Measurements from ENCODE around the gene NACAD.

Gene NACAD

GRCh38 chr7:45105588-45106188 is 16.9 kb upstream of the NACAD start:
- Histone ChIP-seq H3K27me3 (ENCODE audit: insufficient read depth, poor library complexity, severe bottlenecking) (no peaks in the 10 kb centered on the region), H3K4me3 (replicated peaks; ENCODE audit: insufficient read depth, low read length) (no peak overlapping the region), H3K27ac (replicated peaks) (no peak overlapping the region)
- TF ChIP-seq POLR2AphosphoS5 (IDR thresholded peaks at IDR 0.05; ENCODE audit: low read depth) (no peak), CTCF (IDR thresholded peaks at IDR 0.05; ENCODE audit: insufficient read depth, low read length) (no peak), REST (IDR thresholded peaks at IDR 0.05; ENCODE audit: insufficient replicate concordance, low read depth) (no peak), SPI1 (IDR thresholded peaks at IDR 0.05; ENCODE audit: borderline replicate concordance, low read depth) (no peak), GABPA (IDR thresholded peaks at IDR 0.05; ENCODE audit: low read depth) (no peak)
- DNase-seq (ENCODE audit: low read depth in 1 of 2, low spot score in 1 of 2), result no peak

- TF ChIP-seq CTCF (IDR thresholded peaks at IDR 0.05; ENCODE audit: insufficient read depth, low read length), result no peak
- no peak for TF ChIP-seq REST (IDR thresholded peaks at IDR 0.05; ENCODE audit: insufficient replicate concordance, low read depth)
- TF ChIP-seq GABPA (IDR thresholded peaks at IDR 0.05; ENCODE audit: low read depth), result no peak
- TF ChIP-seq SPI1 (IDR thresholded peaks at IDR 0.05; ENCODE audit: borderline replicate concordance, low read depth), result no peak
- no peak for TF ChIP-seq POLR2AphosphoS5 (IDR thresholded peaks at IDR 0.05; ENCODE audit: low read depth)
- no peaks in the 10 kb centered on the region for H3K27me3 ChIP-seq (ENCODE audit: insufficient read depth, poor library complexity, severe bottlenecking)
- no peak overlapping the region for H3K4me3 ChIP-seq (replicated peaks; ENCODE audit: insufficient read depth, low read length)
- no peak for DNase-seq (ENCODE audit: low read depth in 1 of 2, low spot score in 1 of 2)
- no peak overlapping the region for H3K27ac ChIP-seq (replicated peaks)
Observed at GRCh38 chr7:45104844-45105587, 16.2 kb upstream of the NACAD start.

GRCh38 chr7:45103958-45104843 is 15.4 kb upstream of the NACAD start:
- Histone ChIP-seq H3K4me3 (replicated peaks; ENCODE audit: insufficient read depth, low read length) (no peak overlapping the region), H3K27me3 (ENCODE audit: insufficient read depth, poor library complexity, severe bottlenecking) (no peaks in the 10 kb centered on the region), H3K27ac (replicated peaks) (no peak overlapping the region)
- no peak for DNase-seq (ENCODE audit: low read depth in 1 of 2, low spot score in 1 of 2)
- TF ChIP-seq POLR2AphosphoS5 (IDR thresholded peaks at IDR 0.05; ENCODE audit: low read depth) (no peak), REST (IDR thresholded peaks at IDR 0.05; ENCODE audit: insufficient replicate concordance, low read depth) (no peak), CTCF (IDR thresholded peaks at IDR 0.05; ENCODE audit: insufficient read depth, low read length) (no peak), GABPA (IDR thresholded peaks at IDR 0.05; ENCODE audit: low read depth) (no peak), SPI1 (IDR thresholded peaks at IDR 0.05; ENCODE audit: borderline replicate concordance, low read depth) (no peak)
